GM12892 (cell line): Measurements from ENCODE around the gene SESTD1.

Experiments
- POLR2A ChIP-seq: IDR thresholded peaks from 2 replicates; pipeline ENCODE4 v1.6.1; 2011; ENCODE audit warnings: low read depth, low read length, control low read depth
- TAF1 ChIP-seq: IDR thresholded peaks from 2 replicates; pipeline ENCODE4 v1.6.1; 2011; ENCODE audit warnings: low read depth, mild to moderate bottlenecking, control low read depth, low read length, borderline replicate concordance

DNA sequence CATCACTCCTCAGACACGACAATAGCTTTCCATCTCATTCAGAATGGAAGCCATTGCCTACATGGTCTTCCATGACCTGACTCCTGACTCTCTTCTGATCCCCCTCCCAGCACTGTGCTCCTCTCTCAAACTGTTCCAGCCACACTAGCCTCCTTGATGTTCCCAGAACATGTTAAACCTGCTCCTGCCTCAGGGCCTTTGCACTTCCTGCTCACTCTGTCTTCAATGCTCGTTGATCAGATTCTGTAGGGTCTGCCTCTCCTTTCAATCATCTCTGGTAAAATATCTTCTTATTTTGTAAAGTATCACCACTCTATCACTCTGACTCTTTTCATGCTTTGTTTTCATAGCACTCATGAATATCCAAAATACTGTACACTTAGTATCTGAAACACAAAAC lies 84.9 kb downstream of the SESTD1 start:
- no peak for TF ChIP-seq POLR2A
- no peak for TF ChIP-seq TAF1
